Hepatocyte (in vitro differentiated cells): ENCODE measurements around the gene PLTP.

ENCODE experiments used
- EZH2 ChIP-seq: fragments of 200-600 bp; sonication (generic); IDR thresholded peaks from 2 replicates; pipeline ENCODE4 v1.6.1; 2016; ENCODE audit warnings: antibody characterized with exemption, mild to moderate bottlenecking, borderline replicate concordance
- EZH2phosphoT487 ChIP-seq: fragments of 200-600 bp; sonication (generic); IDR thresholded peaks from one replicate; pipeline ENCODE4 v1.6.1; 2018; ENCODE audit warnings: antibody characterized with exemption, mild to moderate bottlenecking, low read depth, moderate library complexity; ENCODE audit not compliant: unreplicated experiment, severe bottlenecking
- TF ChIP-seq, protein P1 (sequence below): fragments of 200-600 bp; sonication (generic); IDR thresholded peaks from 2 replicates; pipeline ENCODE4 v1.5.1; 2016; ENCODE audit warnings: antibody characterized with exemption, mild to moderate bottlenecking; ENCODE audit not compliant: poor library complexity

DNA sequence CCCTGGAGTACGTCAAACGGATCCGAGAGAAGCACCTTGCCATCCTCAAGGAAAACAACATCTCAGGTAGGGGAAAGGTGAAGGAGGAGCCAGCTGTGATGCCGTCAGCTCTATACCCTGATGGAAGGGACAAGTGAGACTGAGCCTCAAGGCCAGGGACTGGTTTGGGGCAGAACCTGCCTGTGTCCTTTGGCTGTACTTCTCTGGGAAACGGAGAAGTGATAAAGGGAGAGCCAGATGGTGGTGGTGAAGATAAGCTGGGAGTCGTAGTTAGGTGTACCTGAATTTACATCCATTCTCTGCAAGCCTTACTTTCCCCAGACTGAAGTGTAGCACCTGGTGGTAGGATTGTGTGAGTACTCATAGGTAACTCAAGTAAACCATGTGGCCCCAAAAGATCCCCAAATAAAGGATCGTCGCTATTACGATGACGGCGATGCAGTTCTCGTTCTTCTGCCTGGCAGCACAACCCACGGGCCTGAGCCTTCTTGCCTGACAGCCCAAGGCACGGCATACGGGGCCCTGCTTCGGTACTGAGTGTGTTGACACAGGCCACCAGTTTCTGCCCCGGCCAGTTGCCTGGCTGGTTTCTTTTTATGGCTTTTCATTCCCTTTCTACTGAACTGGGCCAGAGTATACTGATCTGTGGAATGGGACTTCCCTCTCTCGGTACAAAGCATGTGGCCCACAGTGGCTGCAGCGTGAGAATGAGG lies 33.2 kb upstream of the PLTP start:
- TF ChIP-seq, protein P1, sequence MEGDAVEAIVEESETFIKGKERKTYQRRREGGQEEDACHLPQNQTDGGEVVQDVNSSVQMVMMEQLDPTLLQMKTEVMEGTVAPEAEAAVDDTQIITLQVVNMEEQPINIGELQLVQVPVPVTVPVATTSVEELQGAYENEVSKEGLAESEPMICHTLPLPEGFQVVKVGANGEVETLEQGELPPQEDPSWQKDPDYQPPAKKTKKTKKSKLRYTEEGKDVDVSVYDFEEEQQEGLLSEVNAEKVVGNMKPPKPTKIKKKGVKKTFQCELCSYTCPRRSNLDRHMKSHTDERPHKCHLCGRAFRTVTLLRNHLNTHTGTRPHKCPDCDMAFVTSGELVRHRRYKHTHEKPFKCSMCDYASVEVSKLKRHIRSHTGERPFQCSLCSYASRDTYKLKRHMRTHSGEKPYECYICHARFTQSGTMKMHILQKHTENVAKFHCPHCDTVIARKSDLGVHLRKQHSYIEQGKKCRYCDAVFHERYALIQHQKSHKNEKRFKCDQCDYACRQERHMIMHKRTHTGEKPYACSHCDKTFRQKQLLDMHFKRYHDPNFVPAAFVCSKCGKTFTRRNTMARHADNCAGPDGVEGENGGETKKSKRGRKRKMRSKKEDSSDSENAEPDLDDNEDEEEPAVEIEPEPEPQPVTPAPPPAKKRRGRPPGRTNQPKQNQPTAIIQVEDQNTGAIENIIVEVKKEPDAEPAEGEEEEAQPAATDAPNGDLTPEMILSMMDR = no peak
- TF ChIP-seq EZH2 = no peak
- TF ChIP-seq EZH2phosphoT487 = no peak
